ENCODE results near the gene EFTUD2.

Gene EFTUD2

DNA sequence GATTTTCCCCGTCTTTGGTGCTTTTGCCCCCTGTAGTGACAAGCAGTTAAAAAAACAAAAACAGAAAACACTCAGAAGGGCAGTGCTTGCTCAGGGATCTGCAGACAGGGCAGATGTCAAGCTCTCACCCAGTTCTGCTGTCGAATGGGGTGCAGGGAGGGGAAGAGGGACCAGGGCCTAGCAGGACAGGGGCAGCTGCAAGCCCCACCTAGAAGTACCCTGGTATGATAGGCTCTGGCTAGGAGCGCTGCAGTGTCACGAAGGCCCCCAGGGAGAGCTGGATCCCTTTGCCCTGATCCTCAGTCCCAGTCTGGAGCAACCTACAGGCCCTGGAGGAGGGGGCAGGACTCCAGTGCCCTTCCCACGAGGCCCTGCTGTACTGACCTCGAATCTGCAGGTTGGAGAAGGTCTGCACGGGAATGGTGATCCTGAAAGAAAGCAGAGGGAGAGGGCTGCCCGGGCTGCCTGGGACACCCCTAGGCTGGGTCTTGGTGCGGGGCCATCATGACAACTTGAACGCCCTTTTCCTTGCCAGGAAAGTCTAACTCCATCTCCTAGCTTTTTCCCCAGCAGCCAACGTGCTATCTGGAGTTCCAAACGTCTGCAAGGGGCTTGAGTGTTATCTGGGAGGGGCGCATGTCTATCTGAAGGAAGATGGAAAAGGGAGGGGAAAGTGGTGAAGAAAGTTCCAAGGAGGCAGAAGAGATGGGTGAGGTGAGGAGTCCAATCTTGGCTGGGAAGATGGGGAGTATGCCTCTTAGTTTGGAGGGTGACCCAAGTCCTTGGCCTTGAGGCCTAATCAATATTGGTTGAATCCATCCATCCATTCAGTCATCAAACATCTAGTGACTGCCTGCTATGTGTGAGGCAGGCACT, 11.2 kb upstream of the EFTUD2 start:
- DNase-seq: no peak

DNA sequence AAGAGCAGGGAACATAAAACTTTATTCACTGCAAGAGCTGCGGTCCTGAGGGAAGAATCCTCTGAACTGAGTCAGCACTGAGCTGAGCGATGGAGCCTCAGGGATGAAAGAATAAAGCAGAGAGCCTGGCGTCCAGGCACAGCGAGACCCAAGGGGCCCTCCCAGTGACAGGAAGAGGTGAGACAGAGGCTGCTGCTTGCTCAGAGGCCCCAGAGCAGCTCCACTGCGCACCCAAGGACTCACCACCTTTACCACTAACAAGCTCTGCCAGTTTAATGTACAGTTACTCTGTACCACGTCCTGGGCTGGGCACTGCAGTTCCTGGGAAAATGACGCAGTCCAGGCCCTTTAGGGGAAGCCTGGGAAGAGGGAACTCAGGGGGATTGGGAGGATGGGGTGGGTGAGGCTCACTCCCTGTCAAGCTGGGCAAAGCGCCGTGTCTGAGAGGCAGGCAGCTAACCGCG, 10.5 kb upstream of the EFTUD2 start:
- DNase-seq: no peak

DNA sequence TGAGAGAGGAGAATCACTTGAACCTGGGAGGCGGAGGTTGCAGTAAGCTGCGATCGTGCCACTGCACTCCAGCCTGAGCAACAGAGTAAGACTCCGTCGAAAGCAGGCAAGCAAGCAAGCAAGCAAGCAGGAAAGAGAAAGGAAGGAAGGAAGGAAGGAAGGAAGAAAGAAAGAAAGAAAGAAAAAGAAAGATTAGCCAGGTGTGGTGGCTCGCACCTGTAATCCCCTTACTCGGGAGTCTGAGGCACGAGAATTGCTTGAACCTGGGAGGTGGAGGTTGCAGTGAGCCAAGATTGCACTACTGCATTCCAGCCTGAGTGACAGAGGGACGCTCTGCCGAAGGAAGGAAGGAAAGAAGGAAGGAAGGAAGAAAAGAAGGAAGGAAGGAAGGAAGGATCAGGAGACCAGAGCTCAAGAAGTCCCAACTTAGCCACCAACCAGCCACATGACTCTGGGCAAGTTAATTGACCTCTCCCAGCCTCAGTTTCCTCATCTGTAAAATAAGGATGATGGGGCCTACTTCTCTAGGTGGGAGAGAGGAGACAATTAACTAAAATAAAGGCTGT, 9.6 kb upstream of the EFTUD2 start:
- DNase-seq: no peak

DNA sequence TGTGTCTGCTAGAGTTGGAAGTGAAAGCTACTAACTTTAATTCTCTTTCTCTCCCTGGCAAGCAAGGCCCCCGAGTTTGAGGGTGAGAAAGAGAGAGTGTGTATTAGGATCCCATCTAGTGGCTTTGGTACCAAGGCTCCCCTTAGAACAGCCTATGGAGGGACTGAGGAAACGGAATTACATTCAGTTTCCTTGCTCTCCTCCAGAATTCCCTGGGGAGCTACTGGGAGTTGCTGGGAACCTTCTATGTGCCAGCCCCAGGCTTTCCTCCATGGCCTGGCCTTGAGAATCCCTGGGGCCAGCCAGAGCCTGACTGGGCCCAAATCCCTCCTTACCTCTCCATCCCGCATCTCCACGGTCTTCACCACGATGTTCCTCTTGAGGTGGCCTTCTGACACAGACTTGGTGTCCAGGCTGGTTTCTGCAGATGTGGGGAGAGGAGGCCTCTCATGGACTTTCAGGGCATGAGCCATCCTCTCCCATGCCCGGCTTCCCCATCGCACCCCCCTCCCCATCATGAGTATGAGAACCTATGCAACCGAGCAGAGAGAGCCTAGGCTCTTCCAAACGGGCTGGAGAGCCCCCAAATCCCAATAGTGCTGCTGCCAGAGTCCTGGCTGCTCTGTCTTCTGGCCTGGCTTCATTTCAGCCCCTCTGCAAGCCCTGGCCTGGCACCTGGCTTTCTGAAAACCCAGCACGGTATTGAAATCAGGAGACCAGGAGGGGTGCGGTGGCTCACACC, 8.7 kb upstream of the EFTUD2 start:
- DNase-seq: no peak

DNA sequence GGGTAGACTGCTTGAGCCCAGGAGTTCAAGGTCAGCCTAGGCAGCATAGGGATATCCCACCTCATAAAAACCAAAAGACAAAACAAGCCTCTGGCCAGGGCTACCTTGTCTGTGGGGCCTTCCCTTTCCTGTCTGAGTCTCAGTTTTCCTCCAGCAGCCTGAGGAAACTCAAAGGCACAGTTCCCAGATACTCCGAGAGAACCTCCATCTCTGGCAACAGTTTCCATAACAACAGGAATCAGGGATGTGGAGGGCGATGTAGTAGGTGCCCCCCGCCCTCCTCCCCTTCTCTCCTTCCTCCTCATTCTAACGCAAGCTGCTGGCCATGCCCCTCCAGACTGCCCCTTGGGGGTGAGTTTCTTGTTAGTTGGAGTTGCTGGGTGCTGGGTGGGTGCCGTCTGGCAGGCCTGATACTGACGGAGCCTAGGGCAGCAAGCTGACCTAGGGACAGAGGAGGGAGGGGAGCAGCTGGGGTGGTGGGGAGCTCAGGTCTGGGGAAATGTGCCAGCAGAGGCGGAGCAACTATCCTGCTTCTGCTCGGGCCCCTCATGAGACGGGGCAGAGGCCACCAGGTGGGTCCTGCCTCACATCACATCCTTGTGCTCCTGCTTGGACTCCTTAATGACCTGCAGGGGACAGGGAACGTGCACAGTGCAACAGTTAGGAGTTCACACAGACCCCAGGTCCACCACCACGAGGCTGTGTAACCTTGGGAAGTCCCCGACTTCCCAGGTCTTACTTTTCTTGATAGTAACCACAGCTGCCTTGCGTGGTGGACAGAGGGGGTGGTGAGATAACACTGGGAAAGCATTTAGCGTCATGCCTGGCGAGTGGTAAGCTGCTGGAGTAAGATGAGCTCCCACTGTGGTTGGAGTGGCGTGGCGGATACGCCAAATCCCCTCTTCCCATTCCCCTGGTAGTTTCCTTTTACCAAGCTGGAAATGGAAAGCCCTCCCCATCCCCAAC, 7.8 kb upstream of the EFTUD2 start:
- no peak for DNase-seq

DNA sequence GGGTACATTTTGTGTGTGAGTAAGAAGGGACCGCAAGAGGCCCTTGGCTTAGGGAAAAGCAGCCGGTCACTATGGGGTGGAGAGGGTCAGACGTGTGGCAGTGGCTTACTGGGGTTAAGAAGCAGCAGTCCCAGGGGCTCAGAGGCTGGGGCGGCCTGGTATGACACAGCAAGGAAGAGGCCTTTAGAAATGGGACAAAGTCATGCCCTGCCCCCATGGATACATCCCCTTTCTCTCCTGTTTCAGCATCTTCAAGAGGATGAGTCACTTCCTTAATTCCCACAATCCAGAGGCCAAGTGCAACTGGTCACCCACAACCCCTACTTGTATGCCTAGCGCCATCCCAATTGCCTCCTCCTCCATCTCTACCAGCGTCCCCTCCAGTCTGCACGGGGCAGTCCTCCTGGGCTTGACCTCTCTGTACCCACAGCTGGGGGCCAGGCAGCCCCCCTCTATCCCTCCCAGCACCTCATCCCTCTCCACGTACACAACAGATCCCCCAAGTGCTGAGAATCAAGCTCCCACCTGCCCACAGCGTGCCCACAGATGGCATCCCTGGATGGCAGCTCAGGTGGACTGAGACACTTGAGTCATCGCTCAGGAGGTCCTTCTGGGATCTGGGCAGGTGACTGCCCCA, 6.9 kb upstream of the EFTUD2 start:
- no peak for DNase-seq

DNA sequence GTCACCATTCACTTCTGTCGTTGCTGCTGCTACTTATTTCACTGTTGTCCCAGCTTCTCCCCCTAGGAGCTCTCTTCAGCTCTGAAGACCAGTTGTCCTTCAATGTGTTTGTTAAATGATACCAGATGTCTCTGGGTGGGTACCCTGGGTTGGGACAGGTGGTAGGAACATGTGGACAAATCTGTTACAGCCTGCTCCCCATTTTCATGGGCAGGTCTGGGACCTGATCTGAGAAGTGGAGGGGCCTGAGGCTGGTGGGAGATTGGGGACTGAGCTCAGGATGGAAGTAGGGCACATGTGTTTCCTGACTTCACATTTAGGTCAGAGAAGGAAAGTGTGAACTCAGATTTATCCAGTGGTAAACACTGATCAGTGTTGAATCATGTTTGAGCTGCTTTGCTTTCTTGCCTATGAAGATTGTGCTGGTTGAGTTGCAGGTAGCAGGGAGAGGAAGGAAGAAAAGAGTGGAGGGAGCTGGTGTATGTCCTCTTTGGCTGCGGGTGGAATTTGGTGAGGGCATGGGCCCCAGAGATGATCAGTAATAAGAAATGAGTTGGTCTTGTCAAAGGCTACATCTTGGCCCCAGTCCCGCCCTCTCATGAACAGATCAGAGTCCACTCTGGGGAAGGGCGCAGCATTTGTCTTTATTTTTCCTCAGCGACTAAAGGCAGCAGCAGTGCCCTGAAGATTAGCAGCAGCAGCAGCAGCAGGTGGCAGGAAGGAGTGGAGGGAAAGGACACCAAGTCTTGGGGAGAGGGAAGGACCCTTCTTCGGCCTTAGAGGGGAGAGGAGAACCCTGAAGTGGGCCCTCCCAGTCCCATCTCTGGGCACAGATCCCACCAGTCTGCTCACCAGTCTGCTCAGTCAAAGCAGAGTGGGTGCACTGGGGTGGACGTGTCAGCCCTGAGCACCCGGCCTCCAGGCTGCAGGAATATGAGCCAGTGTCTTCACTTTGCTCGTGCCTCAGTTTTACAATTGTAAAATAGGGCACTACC, 6.1 kb upstream of the EFTUD2 start:
- no peak for DNase-seq

DNA sequence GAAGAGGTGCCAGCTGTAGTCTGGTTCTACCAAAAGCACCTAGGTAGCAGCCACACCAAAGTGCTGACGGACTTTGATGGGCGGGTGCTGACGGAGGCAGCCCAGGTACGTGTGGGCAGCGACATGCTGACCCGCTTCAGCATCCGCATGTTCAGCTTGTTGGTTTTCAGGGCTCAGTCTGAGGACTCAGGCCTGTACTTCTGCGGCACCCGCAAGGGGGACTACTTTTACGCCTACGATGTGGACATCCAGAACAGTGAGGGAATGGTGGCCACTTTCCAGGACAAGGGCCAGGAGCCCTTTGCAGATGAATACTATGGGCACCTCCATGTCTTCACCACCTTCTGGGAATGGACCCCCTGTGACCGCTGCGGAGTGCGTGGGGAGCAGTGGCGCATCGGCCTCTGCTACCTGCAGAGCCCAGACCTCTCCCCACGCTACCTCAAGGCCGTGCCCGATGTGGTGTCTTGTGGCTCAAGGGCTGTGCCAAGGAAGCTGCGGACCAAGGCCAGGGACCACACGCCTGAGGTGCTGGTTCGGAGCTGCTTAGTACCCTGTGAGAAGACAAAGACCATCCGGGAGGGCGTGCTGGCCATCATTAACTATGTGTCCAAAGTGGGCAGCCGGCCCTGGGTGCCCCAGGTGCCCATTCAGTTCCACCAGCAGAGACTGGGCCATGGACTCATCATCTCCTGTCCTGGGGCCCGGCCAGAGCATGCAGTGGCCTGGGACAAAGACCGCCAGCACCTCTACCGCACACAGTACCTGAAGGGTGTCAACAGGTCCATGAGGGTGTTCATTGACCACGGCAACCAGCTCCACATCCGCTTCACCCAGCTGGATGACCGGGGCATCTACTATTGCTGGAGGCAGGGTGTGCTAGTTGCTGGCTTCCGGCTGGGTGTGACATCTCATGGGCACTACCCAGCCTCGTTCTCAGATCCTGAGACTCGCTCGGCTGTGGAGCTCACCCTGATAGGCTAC, 5.0 kb upstream of the EFTUD2 start:
- no peak for DNase-seq

DNA sequence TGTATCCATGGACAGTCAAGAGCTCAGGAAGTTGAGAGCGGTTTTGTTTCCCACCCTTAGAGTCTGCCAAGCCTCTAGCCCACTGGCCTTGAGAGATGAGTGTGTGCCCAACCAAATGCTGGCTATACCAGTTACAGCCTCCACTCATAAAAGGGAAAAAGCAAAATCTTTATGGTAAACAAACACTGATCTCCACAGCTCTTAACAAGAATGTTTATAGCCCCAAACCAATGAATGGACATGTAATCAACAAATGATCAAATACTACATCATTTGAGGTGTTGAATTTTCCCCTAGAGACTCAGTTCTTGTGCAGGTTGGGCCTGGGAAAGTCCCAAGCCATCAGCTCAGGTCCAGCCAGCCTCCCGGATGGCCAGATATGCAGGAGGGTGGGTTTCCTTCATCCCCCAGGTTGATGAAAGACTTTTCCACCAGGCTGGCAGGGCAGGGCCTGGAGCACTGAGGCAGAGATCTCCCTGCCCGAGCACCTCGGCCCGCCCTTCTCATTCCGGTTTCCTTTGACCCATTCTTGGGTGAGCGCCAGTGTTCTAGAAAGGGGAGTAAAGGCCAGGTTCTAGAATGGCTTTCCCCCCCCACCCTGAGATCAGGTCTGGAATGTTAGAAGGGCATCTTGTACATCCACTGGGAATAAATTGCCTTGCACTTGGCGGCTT, 3.9 kb upstream of the EFTUD2 start:
- no peak for DNase-seq

DNA sequence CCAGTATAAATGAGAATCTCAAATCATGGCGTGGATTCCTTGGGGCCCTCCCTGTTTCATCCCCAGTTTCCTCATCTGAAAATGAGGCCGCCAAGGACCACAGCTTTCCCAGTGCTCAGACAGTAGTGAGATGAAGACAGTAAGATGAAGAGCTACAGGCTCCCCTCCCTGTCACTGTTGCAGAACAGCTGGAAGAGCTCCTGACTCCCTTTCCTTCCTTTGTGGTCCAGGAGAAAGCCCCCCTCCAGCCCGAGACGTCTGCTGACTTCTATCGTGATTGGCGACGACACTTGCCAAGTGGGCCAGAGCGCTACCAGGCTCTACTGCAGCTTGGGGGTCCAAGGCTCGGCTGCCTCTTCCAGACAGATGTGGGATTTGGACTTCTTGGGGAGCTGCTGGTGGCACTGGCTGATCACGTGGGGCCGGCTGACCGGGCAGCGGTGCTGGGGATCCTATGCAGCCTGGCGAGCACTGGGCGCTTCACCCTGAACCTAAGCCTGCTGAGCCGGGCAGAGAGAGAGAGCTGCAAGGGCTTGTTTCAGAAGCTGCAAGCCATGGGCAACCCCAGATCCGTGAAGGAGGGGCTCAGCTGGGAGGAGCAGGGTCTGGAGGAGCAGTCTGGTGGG, 3.0 kb upstream of the EFTUD2 start:
- DNase-seq: no peak

DNA sequence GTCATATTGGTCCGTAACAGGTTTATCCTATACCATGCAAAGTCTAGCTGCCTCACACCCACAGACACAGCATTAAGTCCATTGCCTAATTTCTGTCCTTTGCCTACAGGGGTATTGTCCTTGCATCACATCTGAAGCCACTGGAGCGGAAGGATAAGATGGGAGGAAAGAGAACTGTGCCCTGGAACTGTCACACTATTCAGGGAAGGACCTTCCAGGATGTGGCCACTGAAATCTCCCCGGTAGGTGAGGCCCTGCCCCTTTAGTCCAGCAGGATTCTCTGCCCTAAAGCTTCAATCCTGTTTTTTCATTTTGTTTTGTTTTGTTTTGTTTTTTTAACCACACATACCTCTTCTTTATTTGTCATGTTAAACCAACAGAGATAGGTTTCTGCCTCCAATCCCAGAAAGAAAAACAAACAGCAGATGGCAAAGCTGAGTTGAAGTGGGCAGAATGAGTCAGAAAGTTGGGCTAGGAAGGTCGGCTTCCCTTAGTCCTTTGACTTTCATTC, 2.2 kb upstream of the EFTUD2 start:
- no peak for DNase-seq

DNA sequence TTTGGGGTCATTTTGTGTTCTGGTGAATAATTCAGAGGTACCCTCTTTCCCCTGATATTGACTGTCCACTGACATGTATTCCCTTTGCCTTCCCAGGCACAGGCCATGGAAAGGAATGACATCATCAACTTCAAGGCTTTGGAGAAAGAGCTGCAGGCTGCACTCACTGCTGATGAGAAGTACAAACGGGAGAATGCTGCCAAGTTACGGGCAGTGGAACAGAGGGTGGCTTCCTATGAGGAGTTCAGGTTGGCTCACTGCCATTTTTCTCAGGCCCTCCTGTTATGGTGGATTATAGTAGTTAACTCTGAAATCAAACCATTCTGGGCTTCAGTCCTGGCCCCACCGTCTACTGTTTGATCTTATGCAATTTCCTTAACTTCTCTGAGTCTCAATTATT, 1.6 kb upstream of the EFTUD2 start:
- peak; percentile 63 for DNase-seq

DNA sequence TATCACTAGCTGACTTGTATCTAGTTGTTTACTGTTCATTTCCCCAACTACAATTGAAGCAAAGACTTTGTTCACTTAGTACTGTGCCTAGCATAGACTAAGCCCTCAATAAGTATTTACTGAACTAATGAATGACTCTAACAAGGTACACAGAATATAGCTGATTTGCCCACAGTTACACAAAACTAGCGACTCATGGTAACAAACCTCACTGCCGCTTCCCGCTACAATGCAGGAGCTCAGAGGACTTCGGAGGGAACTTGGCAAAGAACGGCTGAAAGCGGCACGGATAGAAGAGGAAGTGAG, 524 bp downstream of the EFTUD2 start:
- no peak for DNase-seq

DNA sequence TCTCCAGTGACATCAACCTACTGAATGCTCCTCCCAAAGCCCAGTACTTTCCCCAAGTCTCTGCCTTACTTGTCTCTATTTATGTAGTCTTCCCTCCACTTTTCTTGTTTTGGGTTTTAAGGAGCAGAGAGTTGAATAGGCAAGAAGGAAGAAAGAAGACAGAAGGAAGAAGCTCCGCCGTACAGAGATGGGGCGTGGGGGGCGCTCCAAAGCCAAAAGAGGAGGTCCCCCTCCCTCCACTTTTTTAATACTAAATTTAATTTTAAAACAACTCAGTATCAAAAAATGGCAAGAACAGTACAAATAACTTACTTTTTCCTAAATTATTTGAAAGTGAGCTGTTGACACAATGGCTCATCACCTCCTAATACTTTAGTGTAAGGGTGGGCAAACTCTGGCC, 4.6 kb downstream of the EFTUD2 start:
- no peak for DNase-seq

DNA sequence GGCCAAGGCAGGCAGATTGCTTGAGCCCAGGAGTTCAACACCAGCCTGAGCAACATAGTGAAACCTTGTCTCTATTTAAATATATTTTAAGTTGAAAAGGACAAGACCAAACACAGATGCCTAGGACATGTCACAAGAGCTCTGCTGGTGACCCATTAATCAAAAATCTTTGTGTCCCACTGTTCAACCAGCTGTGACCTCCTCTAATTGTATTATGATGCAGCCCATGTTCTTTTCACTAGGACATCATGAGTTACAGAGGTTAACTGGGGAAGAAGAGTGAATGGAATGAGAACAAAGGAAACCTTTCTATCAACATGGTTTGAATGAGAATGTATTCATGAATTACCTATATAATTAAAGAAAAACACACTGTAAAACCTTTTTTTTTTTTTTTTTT, 7.0 kb downstream of the EFTUD2 start:
- DNase-seq: no peak

DNA sequence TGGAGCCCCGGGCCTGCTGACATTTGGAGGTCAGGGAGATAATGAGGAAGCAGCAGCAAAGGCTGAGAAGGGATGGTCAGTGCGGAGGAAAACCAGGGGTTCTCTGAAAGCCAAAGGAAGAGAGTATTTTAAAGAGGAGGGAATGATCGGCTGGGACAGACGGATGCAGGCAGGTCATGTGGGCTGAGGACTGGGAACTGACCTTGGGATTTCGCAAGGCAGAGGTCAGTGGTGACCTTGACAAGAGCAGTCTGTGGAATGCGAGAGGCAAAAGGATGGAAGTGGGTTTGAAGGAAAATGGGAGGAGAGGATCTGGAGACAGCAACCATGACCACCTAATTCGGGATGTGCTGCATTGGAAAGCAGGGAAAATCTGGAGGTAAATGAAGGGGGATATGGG, 10.2 kb downstream of the EFTUD2 start:
- no peak for DNase-seq

DNA sequence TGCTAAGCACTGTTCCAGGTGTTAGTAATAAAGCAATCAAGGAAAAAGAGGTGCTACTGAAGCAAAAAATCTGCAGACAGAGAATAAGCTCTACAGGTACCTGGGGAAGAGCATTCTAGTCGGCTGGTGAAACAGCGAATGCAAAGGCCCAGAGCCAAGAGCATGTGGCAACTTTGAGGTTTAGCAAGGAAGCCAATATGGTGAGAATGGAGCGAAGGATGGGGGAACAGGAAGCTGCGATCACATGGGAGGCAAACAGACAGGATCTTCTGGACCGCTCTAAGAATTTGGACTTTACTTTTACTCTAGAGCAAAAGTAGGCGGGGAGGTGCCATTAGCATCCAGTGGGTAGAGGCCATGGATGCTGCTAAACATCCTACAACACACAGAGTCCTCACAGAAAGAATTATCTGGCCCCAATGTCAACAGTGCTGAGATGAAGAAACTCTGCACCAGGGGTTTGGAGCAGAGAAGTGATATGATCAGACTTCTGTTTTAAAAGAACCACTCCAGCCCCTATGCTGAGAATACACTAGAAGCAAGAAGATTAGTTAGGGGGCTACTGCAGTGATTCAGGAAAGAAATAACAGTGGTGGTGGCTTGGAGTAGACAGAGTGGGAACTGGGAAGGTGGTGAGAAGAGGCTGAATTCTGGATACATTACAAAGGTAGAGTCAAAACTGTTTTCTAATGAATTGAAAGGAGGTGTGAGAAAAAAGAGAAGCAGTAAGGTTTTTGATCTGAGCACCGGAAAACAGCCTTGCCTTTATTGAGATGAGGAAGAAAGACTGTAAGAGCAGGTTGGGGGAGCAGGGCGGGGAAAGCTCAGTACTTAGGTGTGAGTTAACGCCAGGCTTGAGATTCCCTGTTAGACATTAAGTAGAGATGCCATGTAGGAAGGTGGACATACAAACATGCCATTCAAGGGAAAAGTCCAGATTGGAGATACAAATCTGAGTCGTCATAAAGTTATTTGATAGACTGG, 11.0 kb downstream of the EFTUD2 start:
- DNase-seq: no peak

Data from DMS79 (cell line).